ENCODE results near the gene IL18R1. TPM values are rescaled to one million over a fixed set of nuclear protein-coding genes. Genes with fewer than 3 reads are reported as not detected.
"Not testable (repeated sequence)": the region's sequence is repeated elsewhere in the genome, so short reads cannot be mapped to it uniquely, and the experiment has no call there.

Gene IL18R1
- total RNA-seq = 10 to 100 TPM; 22.4 to 23.4 TPM

- peak; percentile 86 for ATAC-seq
- ChIA-PET CTCF (interaction anchor here (0.6 to 1.9 kb wide), 24 partner anchors 8 to 1085 kb away, joined by 3 to 12 read pairs (median 3); no protein-coding TSS in a partner anchor), POLR2A (interaction anchor here (0.7 kb wide), 2 partner anchors 12 to 23 kb away, joined by 3 to 5 read pairs; no protein-coding TSS in a partner anchor)
- Mint-ChIP-seq H3K4me3 (peak within 1 kb of the TSS; percentile 100), H3K9me3 (ENCODE audit: low read depth) (no peaks in the 10 kb centered on the region), H3K27ac (peak within 1 kb of the TSS; percentile 99), H3K36me3 (ENCODE audit: low read depth) (peaks cover 18% of the 10 kb centered on the region), H3K27me3 (no peaks in the 10 kb centered on the region), H3K4me1 (peaks cover 36% of the 10 kb centered on the region)
- peak; percentile 85 for DNase-seq
- intact Hi-C loops (cut with DNase I, micrococcal nuclease) = loop anchor here (1.0 to 10.0 kb wide), 14 partner anchors 12 to 651 kb away; partner anchors contain the start of gene IL1RL2 (in 1 of the 2)
Measured at GRCh38 chr2:102355526-102356380, at the start of gene IL18R1. Gene IL18R1, plus strand, starts transcription at chr2:102355796. Its CDS starts 6,865 bp downstream, at chr2:102362661.

GRCh38 chr2:102306125-102306524 is 49.5 kb upstream of the IL18R1 start:
- peaks cover 11% of the 10 kb centered on the region for H3K27me3 Mint-ChIP-seq
- H3K36me3 Mint-ChIP-seq (ENCODE audit: low read depth) = no peaks in the 10 kb centered on the region
- ChIA-PET CTCF (interaction anchor here (0.7 to 1.1 kb wide), 4 partner anchors 34 to 415 kb away, joined by 3 read pairs; no protein-coding TSS in a partner anchor), POLR2A (no interaction called here)
- DNase-seq (no peak), ATAC-seq (no peak)
- H3K4me3 Mint-ChIP-seq = no peak overlapping the region
- peak overlapping the region; percentile 71 for H3K27ac Mint-ChIP-seq
- no peaks in the 10 kb centered on the region for H3K9me3 Mint-ChIP-seq (ENCODE audit: low read depth)
- peaks cover 41% of the 10 kb centered on the region for H3K4me1 Mint-ChIP-seq
- intact Hi-C loops (cut with DNase I, micrococcal nuclease) = no loop called here

- H3K4me3 Mint-ChIP-seq = no peak within 1 kb of the TSS
- ChIA-PET CTCF (no interaction called here), POLR2A (no interaction called here)
- no peak for ATAC-seq
- H3K36me3 Mint-ChIP-seq (ENCODE audit: low read depth) = no peaks in the 10 kb centered on the region
- no peak for DNase-seq
- peaks cover 5% of the 10 kb centered on the region for H3K4me1 Mint-ChIP-seq
- no peaks in the 10 kb centered on the region for H3K9me3 Mint-ChIP-seq (ENCODE audit: low read depth)
- no peak within 1 kb of the TSS for H3K27ac Mint-ChIP-seq
- H3K27me3 Mint-ChIP-seq = peaks cover 8% of the 10 kb centered on the region
- intact Hi-C loops (cut with DNase I, micrococcal nuclease) = no loop called here
Measured at GRCh38 chr2:102310964-102311640, 44.5 kb upstream of the IL18R1 start, which contains the start of gene IL1RL1. Gene IL1RL1, plus strand, starts transcription at chr2:102311563. Its CDS starts 26,702 bp downstream, at chr2:102338265.

GRCh38 chr2:102313025-102313424 is 42.6 kb upstream of the IL18R1 start:
- no peaks in the 10 kb centered on the region for H3K9me3 Mint-ChIP-seq (ENCODE audit: low read depth)
- CTCF ChIA-PET = interaction anchor here (0.6 kb wide), 1 partner anchor 130 kb away, joined by 3 read pairs; no protein-coding TSS in a partner anchor
- no peak overlapping the region for H3K27ac Mint-ChIP-seq
- H3K4me3 Mint-ChIP-seq = no peak overlapping the region
- ATAC-seq (peak; percentile 23), DNase-seq (no peak)
- intact Hi-C loops (cut with DNase I, micrococcal nuclease) = no loop called here
- no peaks in the 10 kb centered on the region for H3K4me1 Mint-ChIP-seq
- peaks cover 4% of the 10 kb centered on the region for H3K27me3 Mint-ChIP-seq
- POLR2A ChIA-PET = no interaction called here
- H3K36me3 Mint-ChIP-seq (ENCODE audit: low read depth) = no peaks in the 10 kb centered on the region

- no peak for DNase-seq
- CTCF ChIA-PET = interaction anchor here (0.6 kb wide), 1 partner anchor 129 kb away, joined by 3 read pairs; no protein-coding TSS in a partner anchor
- Mint-ChIP-seq H3K36me3 (ENCODE audit: low read depth) (no peaks in the 10 kb centered on the region), H3K4me1 (no peaks in the 10 kb centered on the region), H3K9me3 (ENCODE audit: low read depth) (no peaks in the 10 kb centered on the region), H3K27ac (no peak overlapping the region), H3K27me3 (peaks cover 4% of the 10 kb centered on the region), H3K4me3 (no peak overlapping the region)
- no peak for ATAC-seq
- POLR2A ChIA-PET = no interaction called here
- intact Hi-C loops (cut with DNase I, micrococcal nuclease) = no loop called here
Measured at GRCh38 chr2:102313471-102313870, 42.1 kb upstream of the IL18R1 start.

GRCh38 chr2:102313950-102314349 is 41.6 kb upstream of the IL18R1 start:
- no peaks in the 10 kb centered on the region for H3K4me1 Mint-ChIP-seq
- ChIA-PET CTCF (no interaction called here), POLR2A (no interaction called here)
- no peak overlapping the region for H3K27ac Mint-ChIP-seq
- no peaks in the 10 kb centered on the region for H3K36me3 Mint-ChIP-seq (ENCODE audit: low read depth)
- intact Hi-C loops (cut with DNase I, micrococcal nuclease) = no loop called here
- DNase-seq = no peak
- ATAC-seq = no peak
- peaks cover 4% of the 10 kb centered on the region for H3K27me3 Mint-ChIP-seq
- no peak overlapping the region for H3K4me3 Mint-ChIP-seq
- H3K9me3 Mint-ChIP-seq (ENCODE audit: low read depth) = no peaks in the 10 kb centered on the region

GRCh38 chr2:102315921-102316320 is 39.7 kb upstream of the IL18R1 start:
- Mint-ChIP-seq H3K27me3 (no peaks in the 10 kb centered on the region), H3K4me1 (no peaks in the 10 kb centered on the region), H3K9me3 (ENCODE audit: low read depth) (no peaks in the 10 kb centered on the region), H3K4me3 (no peak overlapping the region), H3K36me3 (ENCODE audit: low read depth) (no peaks in the 10 kb centered on the region), H3K27ac (no peak overlapping the region)
- no peak for ATAC-seq
- no peak for DNase-seq
- intact Hi-C loops (cut with DNase I, micrococcal nuclease) = no loop called here
- POLR2A ChIA-PET = no interaction called here
- CTCF ChIA-PET = interaction anchor here (1.2 kb wide), 1 partner anchor 15 kb away, joined by 4 read pairs; no protein-coding TSS in a partner anchor

- ATAC-seq (peak; percentile 44), DNase-seq (no peak)
- intact Hi-C loops (cut with DNase I, micrococcal nuclease) = no loop called here
- ChIA-PET CTCF (no interaction called here), POLR2A (no interaction called here)
- Mint-ChIP-seq H3K36me3 (ENCODE audit: low read depth) (no peaks in the 10 kb centered on the region), H3K27me3 (no peaks in the 10 kb centered on the region), H3K4me1 (no peaks in the 10 kb centered on the region), H3K9me3 (ENCODE audit: low read depth) (no peaks in the 10 kb centered on the region), H3K4me3 (no peak overlapping the region), H3K27ac (no peak overlapping the region)
Measured at GRCh38 chr2:102317715-102318114, 37.9 kb upstream of the IL18R1 start.

GRCh38 chr2:102318437-102318836 is 37.2 kb upstream of the IL18R1 start:
- Mint-ChIP-seq H3K27me3 (no peaks in the 10 kb centered on the region), H3K9me3 (ENCODE audit: low read depth) (no peaks in the 10 kb centered on the region), H3K36me3 (ENCODE audit: low read depth) (no peaks in the 10 kb centered on the region), H3K27ac (no peak overlapping the region), H3K4me1 (no peaks in the 10 kb centered on the region), H3K4me3 (no peak overlapping the region)
- ATAC-seq (no peak), DNase-seq (no peak)
- ChIA-PET POLR2A (no interaction called here), CTCF (interaction anchor here (1.5 kb wide), 1 partner anchor 77 kb away, joined by 6 read pairs; no protein-coding TSS in a partner anchor)
- intact Hi-C loops (cut with DNase I, micrococcal nuclease) = no loop called here

- ChIA-PET CTCF (no interaction called here), POLR2A (no interaction called here)
- H3K4me1 Mint-ChIP-seq = no peaks in the 10 kb centered on the region
- ATAC-seq (no peak), DNase-seq (no peak)
- intact Hi-C loops (cut with DNase I, micrococcal nuclease) = no loop called here
- H3K9me3 Mint-ChIP-seq (ENCODE audit: low read depth) = peaks cover 3% of the 10 kb centered on the region
- H3K27me3 Mint-ChIP-seq = no peaks in the 10 kb centered on the region
- no peak overlapping the region for H3K4me3 Mint-ChIP-seq
- H3K27ac Mint-ChIP-seq = no peak overlapping the region
- no peaks in the 10 kb centered on the region for H3K36me3 Mint-ChIP-seq (ENCODE audit: low read depth)
Measured at GRCh38 chr2:102321941-102322719, 33.5 kb upstream of the IL18R1 start.

- ATAC-seq; H3K4me3 Mint-ChIP-seq; H3K27me3 Mint-ChIP-seq; intact Hi-C loops (cut with DNase I, micrococcal nuclease); H3K9me3 Mint-ChIP-seq (ENCODE audit: low read depth); H3K4me1 Mint-ChIP-seq; POLR2A ChIA-PET; H3K27ac Mint-ChIP-seq; H3K36me3 Mint-ChIP-seq (ENCODE audit: low read depth): not testable (repeated sequence)
- CTCF ChIA-PET = interaction anchor here (0.7 kb wide), 1 partner anchor 66 kb away, joined by 3 read pairs; no protein-coding TSS in a partner anchor
- DNase-seq = peak; percentile 57
Measured at GRCh38 chr2:102324914-102325313, 30.7 kb upstream of the IL18R1 start.

All from activated CD4-positive, alpha-beta T cell treated with anti-CD3 and anti-CD28 coated beads for 36 hours (primary cell).